HPDE6-E6E7 (cell line): ENCODE data around the gene PRAMEF5.
"Not testable (repeated sequence)": the region's sequence is repeated elsewhere in the genome, so short reads cannot be mapped to it uniquely, and the experiment has no call there.

Experiments used
- DNase-seq: peaks from one replicate; pipeline ENCODE4 v3.0.0; 2011; ENCODE audit warnings: missing footprints; ENCODE audit errors: extremely low spot score

PRAMEF5 gene

DNA sequence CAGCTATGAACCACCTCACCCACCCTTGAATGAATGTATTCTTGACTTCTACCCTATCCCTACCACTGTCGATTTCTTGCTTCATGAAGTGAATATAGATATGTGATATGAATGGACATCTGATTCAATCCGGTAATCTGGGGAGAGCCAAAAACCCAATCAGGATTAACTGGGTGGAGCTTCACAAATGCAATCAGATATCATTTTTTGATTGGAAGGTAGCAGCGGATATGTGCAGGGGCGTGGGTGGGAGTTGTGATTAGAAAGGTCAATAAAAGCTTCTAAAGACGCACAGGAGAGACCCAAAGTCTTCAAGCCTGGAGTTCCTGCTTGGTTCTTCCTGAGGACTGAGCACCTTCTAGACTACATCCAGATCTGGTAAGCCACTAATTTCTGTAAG lies at the start of gene PRAMEF5:
TSS of gene PRAMEF5 (plus strand) at position 301 of the 400 bp plus-strand sequence. CDS start 5,071 bp downstream, outside the sequence.
- DNase-seq = not testable (repeated sequence)

DNA sequence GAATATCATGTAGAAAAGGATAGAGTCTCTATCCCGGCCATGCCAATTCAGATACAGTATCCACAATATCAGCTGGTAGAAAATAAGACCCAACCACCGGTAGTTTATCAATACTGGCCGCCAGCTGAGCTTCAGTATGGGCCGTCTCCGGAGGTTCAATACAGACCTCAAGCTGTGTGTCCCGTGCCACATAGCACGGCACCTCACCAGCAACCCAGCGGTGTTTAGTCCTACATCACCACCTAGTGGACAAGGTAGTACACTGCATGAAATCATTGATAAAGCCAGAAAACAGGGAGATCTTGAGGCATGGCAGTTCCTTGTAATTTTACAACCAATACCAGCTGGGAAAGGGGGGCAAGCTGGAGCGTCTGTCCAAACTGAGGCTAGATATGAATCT lies 45.3 kb upstream of the PRAMEF5 start:
- DNase-seq = not testable (repeated sequence)

DNA sequence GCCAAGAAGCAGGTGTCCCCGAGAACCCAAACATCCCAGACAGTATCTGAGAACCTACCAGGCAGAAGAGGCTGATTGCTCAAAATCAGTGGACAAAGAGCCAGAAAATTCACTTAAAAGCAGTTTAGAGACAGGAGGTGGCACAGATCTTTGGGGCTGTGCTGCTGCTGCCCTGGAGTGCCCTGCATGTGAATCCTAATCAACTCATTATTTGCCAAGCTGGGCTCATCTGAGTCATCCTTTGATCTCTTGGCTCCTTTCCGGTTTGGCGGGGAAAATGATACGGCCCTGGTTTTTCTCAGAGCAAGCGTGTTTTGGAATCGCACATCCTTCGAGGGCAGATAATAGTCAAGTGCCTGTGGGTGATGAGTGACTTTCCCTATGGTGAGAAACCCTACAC lies 37.4 kb upstream of the PRAMEF5 start:
- not testable (repeated sequence) for DNase-seq

DNA sequence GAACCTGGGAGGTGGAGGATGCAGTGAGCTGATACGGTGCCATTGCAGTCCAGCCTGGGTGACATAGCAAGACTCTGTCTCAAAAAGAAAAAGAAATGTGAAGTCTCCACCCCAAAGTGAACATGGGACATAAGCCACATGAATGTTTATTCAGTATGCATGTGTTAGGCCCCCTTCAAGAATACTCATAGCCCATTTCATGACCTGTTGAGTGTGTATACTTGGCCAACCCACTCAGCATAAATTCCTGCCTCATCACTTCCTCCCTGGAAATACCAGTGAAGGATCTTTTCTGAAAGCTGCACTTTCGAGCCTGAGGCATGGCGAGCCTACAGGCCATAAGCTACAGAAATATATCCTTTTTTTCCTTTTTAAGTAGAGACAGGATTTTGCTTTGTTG lies 34.8 kb upstream of the PRAMEF5 start:
- DNase-seq = not testable (repeated sequence)

- DNase-seq = not testable (repeated sequence)
Observed at GRCh38 chr1:13222788-13223187, 31.2 kb upstream of the PRAMEF5 start.

GRCh38 chr1:13224480-13225060 lies 29.4 kb upstream of the PRAMEF5 start:
- no peak for DNase-seq

DNA sequence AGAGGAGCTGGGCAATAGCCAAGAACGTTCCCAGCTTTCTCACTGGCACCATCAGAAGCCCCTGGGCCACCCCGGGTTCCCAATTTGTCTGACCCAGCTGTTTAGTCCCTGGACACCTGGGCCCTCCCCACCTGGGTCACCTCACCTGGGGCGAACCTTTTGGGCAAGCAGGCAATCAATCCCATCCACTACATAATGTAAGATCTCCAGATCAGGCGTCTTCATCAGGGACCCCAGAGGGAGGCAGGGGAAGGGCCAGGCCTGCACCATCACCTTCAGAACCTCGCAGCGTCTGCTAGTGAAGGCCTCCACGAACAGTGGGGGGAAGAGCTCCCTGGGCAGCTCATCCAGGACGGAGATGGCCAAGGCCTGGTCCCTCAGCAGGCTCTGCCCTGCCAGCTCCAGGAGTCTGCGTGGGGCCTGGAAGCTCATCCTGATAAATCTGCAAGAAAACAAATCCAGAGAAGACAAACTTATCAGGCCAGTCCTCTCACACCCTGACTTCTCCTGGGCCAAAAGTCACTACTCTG lies 28.3 kb upstream of the PRAMEF5 start, which contains the start of gene PRAMEF18:
TSS of gene PRAMEF18 (minus strand) at position 480 of the 530 bp plus-strand sequence. CDS start at position 432, 48 bp downstream.
- not testable (repeated sequence) for DNase-seq

- DNase-seq = not testable (repeated sequence)
Observed at GRCh38 chr1:13227271-13228055, 26.5 kb upstream of the PRAMEF5 start.

GRCh38 chr1:13228343-13228781 lies 25.6 kb upstream of the PRAMEF5 start:
- no peak for DNase-seq

DNA sequence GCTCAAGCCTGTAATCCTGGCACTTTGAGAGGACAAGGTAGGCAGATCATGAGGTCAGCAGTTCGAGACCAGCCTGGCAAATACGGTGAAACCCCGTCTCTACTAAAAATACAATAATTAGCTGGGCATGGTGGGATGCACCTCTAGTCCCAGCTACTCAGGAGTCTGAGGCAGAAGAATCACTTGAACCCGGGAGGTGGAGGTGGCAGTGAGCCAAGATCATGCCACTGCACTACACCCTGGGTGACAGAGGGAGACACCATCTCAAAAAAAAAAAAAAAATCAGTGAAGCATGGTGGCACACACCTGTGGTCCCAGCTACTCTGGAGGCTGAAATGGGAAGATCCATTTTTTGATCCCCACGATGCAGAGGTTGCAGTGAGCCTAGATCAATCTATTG lies 23.9 kb upstream of the PRAMEF5 start:
- not testable (repeated sequence) for DNase-seq

- not testable (repeated sequence) for DNase-seq
Observed at GRCh38 chr1:13230601-13231000, 23.4 kb upstream of the PRAMEF5 start.

- not testable (repeated sequence) for DNase-seq
Observed at GRCh38 chr1:13231061-13231750, 22.8 kb upstream of the PRAMEF5 start.

- DNase-seq = not testable (repeated sequence)
Observed at GRCh38 chr1:13232056-13232455, 21.9 kb upstream of the PRAMEF5 start.

DNA sequence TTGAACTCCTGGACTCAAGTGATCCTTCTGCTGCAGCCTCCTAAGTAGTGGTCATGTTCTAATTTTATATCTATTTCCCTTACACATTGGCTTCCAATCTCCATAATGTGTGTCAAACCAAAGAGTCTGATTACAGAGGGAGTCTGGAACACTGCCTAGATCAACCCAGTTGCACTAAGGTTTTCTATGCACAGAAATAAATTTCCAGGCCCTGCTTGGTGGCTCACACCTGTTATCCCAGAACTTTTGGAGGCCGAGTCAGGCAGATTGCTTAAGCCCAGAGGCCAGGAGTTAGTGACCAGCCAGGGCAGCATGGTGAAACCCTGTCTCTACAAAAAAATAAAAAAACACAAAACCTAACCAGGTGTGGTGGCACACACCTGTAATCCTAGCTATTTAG lies 19.9 kb upstream of the PRAMEF5 start:
- not testable (repeated sequence) for DNase-seq

GRCh38 chr1:13237572-13237971 lies 16.4 kb upstream of the PRAMEF5 start:
- not testable (repeated sequence) for DNase-seq

- DNase-seq = not testable (repeated sequence)
Observed at GRCh38 chr1:13239633-13240032, 14.4 kb upstream of the PRAMEF5 start.

GRCh38 chr1:13243536-13244263 lies 10.3 kb upstream of the PRAMEF5 start:
- DNase-seq = not testable (repeated sequence)

- DNase-seq = not testable (repeated sequence)
Observed at GRCh38 chr1:13245841-13246553, 8.0 kb upstream of the PRAMEF5 start.

- not testable (repeated sequence) for DNase-seq
Observed at GRCh38 chr1:13246554-13246871, 7.5 kb upstream of the PRAMEF5 start.

- not testable (repeated sequence) for DNase-seq
Observed at GRCh38 chr1:13247122-13247521, 6.9 kb upstream of the PRAMEF5 start.

- DNase-seq = not testable (repeated sequence)
Observed at GRCh38 chr1:13265124-13265523, 11.1 kb downstream of the PRAMEF5 start.
